Activated CD4-positive, alpha-beta memory T cell treated with anti-CD3 and anti-CD28 coated beads, Interleukin-2, amount 10 ng/mL, durations not matched to agents 7 days and 5 days (primary cell): Measurements from ENCODE around the gene FOXP3. TPM values are rescaled to one million over a fixed set of nuclear protein-coding genes. Genes with fewer than 3 reads are reported as not detected.

Experiments used
- CTCF ChIA-PET: fragments of 350-600 bp; sonication (Branson Sonifier 250); formaldehyde crosslinking; loops from one replicate; lab custom pipeline; 2021; ENCODE audit warnings: antibody characterized with exemption, inconsistent platforms; lab: Charles Lee
- POLR2A ChIA-PET: fragments of 350-600 bp; sonication (Branson Sonifier 250); formaldehyde crosslinking; loops from one replicate; lab custom pipeline; 2021; ENCODE audit warnings: antibody characterized with exemption; lab: Charles Lee
- DNase-seq: peaks from one replicate; pipeline ENCODE4 v3.0.0-alpha.2; 2020
- H3K27ac Mint-ChIP-seq: one replicate; pipeline ENCODE4 v1.8.0; 2021; ENCODE audit warnings: mild to moderate bottlenecking, mixed read lengths
- H3K27me3 Mint-ChIP-seq: one replicate; pipeline ENCODE4 v1.8.0; 2021; ENCODE audit warnings: mixed read lengths
- H3K36me3 Mint-ChIP-seq: one replicate; pipeline ENCODE4 v1.8.0; 2021; ENCODE audit warnings: low read depth, mixed read lengths
- H3K4me1 Mint-ChIP-seq: one replicate; pipeline ENCODE4 v1.8.0; 2021; ENCODE audit warnings: mixed read lengths
- H3K4me3 Mint-ChIP-seq: one replicate; pipeline ENCODE4 v1.8.0; 2021; ENCODE audit warnings: mild to moderate bottlenecking, mixed read lengths
- H3K9me3 Mint-ChIP-seq: one replicate; pipeline ENCODE4 v1.8.0; 2021; ENCODE audit warnings: mixed read lengths
- total RNA-seq, 2 experiments: library from RNA; stranded (reverse); gene quantifications; one replicate each; pipeline ENCODE4 v1.2.3, GENCODE V29; 2021

Gene FOXP3
- total RNA-seq, 2 experiments from 2014 or later: 18.4 to 19.1 TPM

GRCh38 chrX:49244207-49244606 lies 20.3 kb downstream of the FOXP3 start:
- Mint-ChIP-seq H3K4me3 (no peak overlapping the region), H3K36me3 (peaks cover 33% of the 10 kb centered on the region), H3K4me1 (peaks cover 5% of the 10 kb centered on the region), H3K27ac (no peak overlapping the region), H3K27me3 (no peaks in the 10 kb centered on the region), H3K9me3 (no peaks in the 10 kb centered on the region)
- no peak for DNase-seq
- CTCF ChIA-PET: no interaction called here
- POLR2A ChIA-PET: no interaction called here

- Mint-ChIP-seq H3K4me3 (no peak overlapping the region), H3K27me3 (no peaks in the 10 kb centered on the region), H3K4me1 (peaks cover 5% of the 10 kb centered on the region), H3K9me3 (no peaks in the 10 kb centered on the region), H3K27ac (no peak overlapping the region), H3K36me3 (peaks cover 30% of the 10 kb centered on the region)
- ChIA-PET POLR2A (no interaction called here), CTCF (no interaction called here)
- DNase-seq: no peak
Measured at GRCh38 chrX:49243166-49243565, 21.3 kb downstream of the FOXP3 start.

DNA sequence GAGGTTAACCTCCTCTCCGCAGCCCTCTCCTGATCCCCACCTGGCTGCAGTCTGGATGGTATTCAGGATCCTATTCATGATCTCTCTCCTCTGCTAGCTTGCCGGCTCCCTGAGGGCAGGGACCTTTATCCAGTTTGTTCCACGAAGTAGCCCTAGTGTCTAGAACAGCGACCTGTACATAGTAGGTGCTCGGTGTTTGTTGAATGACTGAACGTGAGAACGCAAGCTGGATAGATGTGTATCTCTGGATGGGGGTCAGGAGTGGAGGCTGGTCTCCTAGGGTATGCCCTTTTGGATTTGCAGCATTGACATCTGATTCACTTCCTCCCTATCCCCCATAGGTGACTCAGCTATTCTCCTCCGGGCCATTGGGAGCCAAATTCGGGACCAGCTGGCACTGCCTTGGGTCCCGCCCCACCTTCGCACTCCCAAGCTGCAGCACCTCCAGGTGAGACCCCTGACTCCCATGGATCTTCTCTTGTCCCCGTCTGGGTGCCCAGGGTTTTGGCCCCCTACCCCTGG lies 21.9 kb downstream of the FOXP3 start:
- no peak for DNase-seq
- Mint-ChIP-seq H3K4me1 (peaks cover 5% of the 10 kb centered on the region), H3K27ac (no peak overlapping the region), H3K36me3 (peaks cover 30% of the 10 kb centered on the region), H3K9me3 (no peaks in the 10 kb centered on the region), H3K4me3 (no peak overlapping the region), H3K27me3 (no peaks in the 10 kb centered on the region)
- ChIA-PET POLR2A (no interaction called here), CTCF (no interaction called here)

DNA sequence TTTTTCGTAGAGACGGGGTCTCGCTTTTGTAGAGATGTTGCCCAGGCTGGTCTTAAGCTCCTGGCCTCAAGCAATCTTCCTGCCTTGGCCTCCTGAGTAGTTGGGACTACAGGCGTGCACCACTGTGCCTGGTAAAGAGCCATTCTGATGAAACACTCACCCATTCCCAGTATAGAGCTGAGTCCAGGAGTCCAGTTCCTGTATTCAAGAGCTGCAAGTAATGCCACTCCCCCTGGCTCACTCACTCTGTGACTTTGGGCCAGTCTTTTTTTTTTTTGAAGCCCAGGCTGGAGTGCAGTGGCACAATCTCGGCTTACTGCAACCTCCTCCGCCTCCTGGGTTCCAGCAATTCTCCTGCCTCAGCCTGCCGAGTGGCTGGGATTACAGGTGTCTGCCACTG lies 25.8 kb downstream of the FOXP3 start:
- no peaks in the 10 kb centered on the region for H3K9me3 Mint-ChIP-seq
- H3K27ac Mint-ChIP-seq: no peak overlapping the region
- DNase-seq: no peak
- no peaks in the 10 kb centered on the region for H3K27me3 Mint-ChIP-seq
- ChIA-PET CTCF (no interaction called here), POLR2A (no interaction called here)
- H3K36me3 Mint-ChIP-seq: peaks cover 27% of the 10 kb centered on the region
- H3K4me3 Mint-ChIP-seq: no peak overlapping the region
- H3K4me1 Mint-ChIP-seq: peaks cover 24% of the 10 kb centered on the region

GRCh38 chrX:49237060-49237459 lies 27.4 kb downstream of the FOXP3 start:
- ChIA-PET CTCF (no interaction called here), POLR2A (no interaction called here)
- Mint-ChIP-seq H3K9me3 (no peaks in the 10 kb centered on the region), H3K4me3 (peak overlapping the region; percentile 92), H3K4me1 (peaks cover 27% of the 10 kb centered on the region), H3K27ac (peak overlapping the region; percentile 76), H3K36me3 (peaks cover 19% of the 10 kb centered on the region), H3K27me3 (no peaks in the 10 kb centered on the region)
- no peak for DNase-seq

DNA sequence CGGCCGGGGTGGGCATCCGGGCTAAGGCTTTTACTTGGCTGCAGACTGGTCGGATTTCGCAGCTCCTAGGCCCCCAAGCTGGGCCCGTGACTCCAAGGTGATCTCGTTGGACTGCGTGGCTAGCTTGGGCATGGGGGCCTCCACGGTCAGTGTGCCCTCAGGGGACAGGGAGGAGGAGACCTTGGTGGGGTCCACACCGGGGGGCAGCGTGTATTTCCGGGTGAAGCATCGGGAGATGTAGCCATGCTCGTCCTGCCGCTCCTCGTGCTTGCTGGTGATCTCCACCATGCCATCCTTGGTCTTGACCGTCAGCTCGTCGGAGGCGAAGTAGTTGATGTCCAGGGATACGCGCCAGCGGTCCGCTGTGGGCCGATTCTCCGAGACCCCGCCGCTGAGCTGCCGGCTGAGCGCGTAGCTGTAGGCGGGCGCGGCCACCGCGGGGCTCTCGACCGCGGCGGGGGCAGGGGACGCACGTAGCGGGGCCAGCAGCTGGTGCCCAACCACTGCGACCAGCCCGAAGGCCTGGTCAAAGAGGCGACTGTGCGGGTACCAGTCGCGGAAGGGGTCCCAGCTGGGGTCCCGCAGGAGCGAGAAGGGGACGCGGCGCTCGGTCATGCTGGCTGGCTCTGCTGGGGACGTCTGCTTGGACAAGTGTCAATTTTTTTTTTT lies 30.5 kb downstream of the FOXP3 start:
- ChIA-PET POLR2A (interaction anchor here (0.8 to 1.1 kb wide), 2 partner anchors 35 to 38 kb away, joined by 3 to 4 read pairs; no protein-coding TSS in a partner anchor), CTCF (no interaction called here)
- DNase-seq: no peak
- H3K9me3 Mint-ChIP-seq: no peaks in the 10 kb centered on the region
- H3K4me1 Mint-ChIP-seq: peaks cover 44% of the 10 kb centered on the region
- H3K36me3 Mint-ChIP-seq: peaks cover 11% of the 10 kb centered on the region
- H3K27ac Mint-ChIP-seq: no peak overlapping the region
- H3K4me3 Mint-ChIP-seq: no peak overlapping the region
- H3K27me3 Mint-ChIP-seq: no peaks in the 10 kb centered on the region

DNA sequence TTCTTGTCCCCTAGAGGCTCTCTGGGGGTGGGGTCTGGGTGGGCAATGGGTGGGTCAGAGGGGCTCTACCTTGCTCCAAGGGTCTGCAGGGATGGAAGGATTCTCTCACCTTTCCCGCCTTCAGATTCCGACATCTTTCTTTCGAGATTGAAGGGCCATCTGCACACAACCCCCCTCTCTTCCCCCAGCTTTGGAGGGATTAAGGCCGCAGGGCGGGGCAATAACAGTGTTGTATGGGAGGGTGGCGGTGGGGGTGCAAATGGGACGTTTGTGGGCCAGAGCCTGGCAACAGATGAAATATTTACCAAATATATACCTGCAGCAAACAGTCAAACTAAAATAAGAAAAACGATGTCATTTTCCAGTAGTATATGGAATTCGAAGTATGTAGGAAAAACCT lies 31.3 kb downstream of the FOXP3 start, which contains the start of gene CACNA1F:
CACNA1F (minus strand) TSS at position 165 of the 400 bp plus-strand sequence; CDS start at position 134, 31 bp downstream.
- Mint-ChIP-seq H3K9me3 (no peaks in the 10 kb centered on the region), H3K27ac (no peak within 1 kb of the TSS), H3K27me3 (no peaks in the 10 kb centered on the region), H3K4me1 (peaks cover 44% of the 10 kb centered on the region), H3K36me3 (peaks cover 11% of the 10 kb centered on the region), H3K4me3 (no peak within 1 kb of the TSS)
- POLR2A ChIA-PET: interaction anchor here (0.8 kb wide), 1 partner anchor 36 kb away, joined by 4 read pairs; no protein-coding TSS in a partner anchor
- CTCF ChIA-PET: no interaction called here
- no peak for DNase-seq

DNA sequence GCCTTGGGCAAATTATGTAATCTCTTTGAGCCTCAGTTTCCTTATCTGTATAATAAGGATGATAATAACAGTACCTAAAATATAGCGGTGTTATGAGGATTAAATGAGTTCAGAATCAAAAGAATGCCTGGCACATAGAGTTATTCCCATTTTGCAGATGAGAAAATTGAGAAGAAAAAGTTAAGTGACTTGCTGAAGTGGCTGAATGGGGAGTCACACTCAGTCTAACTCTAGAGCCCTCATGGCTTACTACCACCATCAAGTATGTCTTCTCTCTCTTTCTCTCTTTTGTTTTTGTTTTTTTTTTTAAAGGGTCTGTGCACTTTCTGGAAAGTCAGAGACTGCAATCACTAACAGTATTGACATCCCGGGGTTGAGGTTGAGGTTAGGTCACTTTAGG lies 32.0 kb downstream of the FOXP3 start:
- H3K27me3 Mint-ChIP-seq: no peaks in the 10 kb centered on the region
- no peak overlapping the region for H3K4me3 Mint-ChIP-seq
- H3K4me1 Mint-ChIP-seq: peaks cover 44% of the 10 kb centered on the region
- H3K9me3 Mint-ChIP-seq: no peaks in the 10 kb centered on the region
- H3K27ac Mint-ChIP-seq: no peak overlapping the region
- ChIA-PET CTCF (no interaction called here), POLR2A (interaction anchor here (1.1 kb wide), 1 partner anchor 37 kb away, joined by 3 read pairs; no protein-coding TSS in a partner anchor)
- DNase-seq: no peak
- peaks cover 10% of the 10 kb centered on the region for H3K36me3 Mint-ChIP-seq

GRCh38 chrX:49231333-49232000 lies 33.0 kb downstream of the FOXP3 start:
- H3K4me3 Mint-ChIP-seq: peak overlapping the region; percentile 72
- H3K27ac Mint-ChIP-seq: peak overlapping the region; percentile 82
- CTCF ChIA-PET: interaction anchor here (1.7 kb wide), 1 partner anchor 39 kb away, joined by 5 read pairs; no protein-coding TSS in a partner anchor

DNA sequence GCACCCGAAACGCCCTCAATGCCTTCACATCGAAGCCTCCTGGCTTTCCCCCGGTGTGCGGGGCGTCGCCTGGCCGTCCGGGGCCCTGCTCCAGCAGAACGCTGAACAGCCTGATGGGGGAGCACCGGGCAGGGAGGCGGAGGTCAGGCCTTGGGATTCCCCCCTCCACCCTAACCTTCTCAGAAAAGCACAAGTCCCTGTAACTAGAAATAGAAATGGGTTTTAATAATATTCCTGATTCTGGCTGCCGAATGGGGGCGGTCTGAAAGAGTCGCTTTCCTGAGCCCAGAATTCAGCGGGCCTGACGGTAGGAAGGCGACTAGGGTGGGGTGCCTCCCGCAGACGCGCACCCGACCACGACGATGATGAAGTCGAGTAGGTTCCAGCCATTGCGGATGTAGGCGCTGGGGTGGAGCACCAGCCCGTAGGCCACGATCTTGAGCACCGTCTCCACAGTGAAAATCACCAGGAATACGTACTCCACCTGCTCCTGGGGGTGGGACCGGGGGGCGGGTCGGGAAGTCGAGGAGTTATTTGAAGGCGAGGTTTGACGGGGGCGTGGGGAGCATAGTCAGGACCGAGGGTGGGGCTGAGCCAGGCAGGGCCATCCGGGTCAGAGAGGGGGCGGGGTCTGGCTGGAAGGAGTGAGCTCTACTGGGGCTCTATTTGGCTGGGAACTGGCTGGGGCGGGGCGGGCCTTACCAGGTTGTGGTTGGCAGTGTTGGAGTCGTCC lies 33.8 kb downstream of the FOXP3 start:
- Mint-ChIP-seq H3K9me3 (no peaks in the 10 kb centered on the region), H3K27me3 (no peaks in the 10 kb centered on the region), H3K4me1 (peaks cover 31% of the 10 kb centered on the region), H3K27ac (peak overlapping the region; percentile 82), H3K4me3 (peak overlapping the region; percentile 72), H3K36me3 (no peaks in the 10 kb centered on the region)
- POLR2A ChIA-PET: interaction anchor here (0.9 kb wide), 1 partner anchor 38 kb away, joined by 3 read pairs; no protein-coding TSS in a partner anchor
- DNase-seq: peak; percentile 74
- CTCF ChIA-PET: interaction anchor here (1.7 kb wide), 1 partner anchor 38 kb away, joined by 5 read pairs; no protein-coding TSS in a partner anchor

More at GRCh38 chrX:49231333-49232000, 33.0 kb downstream of the FOXP3 start:
- no peak for DNase-seq
- Mint-ChIP-seq H3K9me3 (no peaks in the 10 kb centered on the region), H3K27me3 (no peaks in the 10 kb centered on the region), H3K36me3 (no peaks in the 10 kb centered on the region), H3K4me1 (peaks cover 33% of the 10 kb centered on the region)
- POLR2A ChIA-PET: interaction anchor here (1.1 kb wide), 1 partner anchor 38 kb away, joined by 3 read pairs; no protein-coding TSS in a partner anchor

- ChIA-PET CTCF (no interaction called here), POLR2A (no interaction called here)
- Mint-ChIP-seq H3K4me3 (no peak overlapping the region), H3K27ac (no peak overlapping the region), H3K9me3 (no peaks in the 10 kb centered on the region), H3K4me1 (peaks cover 24% of the 10 kb centered on the region), H3K27me3 (peaks cover 4% of the 10 kb centered on the region), H3K36me3 (no peaks in the 10 kb centered on the region)
- DNase-seq: no peak
Measured at GRCh38 chrX:49228185-49228584, 36.3 kb downstream of the FOXP3 start.

DNA sequence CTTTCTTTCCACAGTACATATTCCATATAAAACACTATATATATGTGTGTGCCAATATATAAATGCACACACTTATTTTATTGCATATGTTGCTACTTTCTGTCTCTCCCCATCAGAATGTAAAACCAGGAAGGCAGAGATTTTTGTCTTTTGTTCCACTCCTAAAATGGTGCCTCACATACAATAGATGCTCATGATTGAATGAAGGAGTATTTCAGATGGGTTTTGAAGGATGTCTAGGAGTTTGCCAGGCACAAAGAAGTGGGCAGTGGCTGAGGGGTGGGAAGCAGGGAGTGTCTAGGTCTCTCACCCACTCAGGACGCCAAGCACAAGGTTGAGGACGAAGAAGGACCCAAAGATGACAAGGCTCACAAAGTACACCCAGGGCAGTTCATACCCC lies 36.8 kb downstream of the FOXP3 start:
- Mint-ChIP-seq H3K27me3 (peaks cover 4% of the 10 kb centered on the region), H3K27ac (peak overlapping the region; percentile 10), H3K4me3 (no peak overlapping the region), H3K4me1 (peaks cover 23% of the 10 kb centered on the region), H3K36me3 (no peaks in the 10 kb centered on the region), H3K9me3 (no peaks in the 10 kb centered on the region)
- CTCF ChIA-PET: no interaction called here
- POLR2A ChIA-PET: no interaction called here
- DNase-seq: no peak
